Measurements from ENCODE around the gene ACOXL. TPM values are rescaled to one million over a fixed set of nuclear protein-coding genes. Genes with fewer than 3 reads are reported as not detected.

Gene ACOXL
- total RNA-seq, 3 donors from 2014 or later (not counting 1 experiment from before 2014, with no cell fraction given): not detected

- Mint-ChIP-seq H3K27ac (peak overlapping the region in 1 of 2 donors; percentile 56), H3K27me3 (ENCODE audit: low read depth in 2 of 2) (peaks cover 49 to 61% of the 10 kb centered on the region in 2 donors)
- DNase-seq: peak in 1 of 2 donors; percentile 54
Measured at GRCh38 chr2:111117598-111118480, 385.5 kb downstream of the ACOXL start.

DNA sequence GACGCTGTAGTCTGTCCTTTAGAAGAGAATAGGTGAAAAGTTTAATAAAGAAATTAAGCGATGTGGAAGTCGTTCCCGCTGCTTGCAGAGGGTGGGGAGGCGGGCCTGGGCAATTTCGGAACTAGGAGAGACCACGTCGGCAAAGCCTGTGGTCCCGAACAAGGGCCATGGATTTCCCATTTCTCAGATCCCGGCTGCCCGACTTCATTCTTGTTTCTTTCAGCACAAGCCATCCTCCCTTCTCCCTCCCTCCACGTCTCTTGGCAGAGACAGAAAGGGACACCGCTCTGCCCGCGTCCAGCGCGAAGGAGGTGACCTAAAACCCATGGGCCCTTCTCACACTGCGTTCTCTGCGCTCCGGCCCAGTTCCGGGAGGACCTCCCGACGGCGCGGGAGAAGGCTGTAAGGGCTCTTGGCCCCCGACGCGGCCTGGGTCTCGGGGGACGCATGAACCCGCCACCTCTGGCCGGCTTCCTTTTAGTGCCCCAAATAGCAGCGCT, 386.2 kb downstream of the ACOXL start:
- intact Hi-C loops (cut with micrococcal nuclease): loop anchor here (5.0 to 10.0 kb wide), 3 partner anchors 124 to 584 kb away; no protein-coding TSS in a partner anchor
- ATAC-seq: no peak
- Histone ChIP-seq H3K4me1 (ENCODE audit: control insufficient read depth, insufficient read depth, low read length) (peaks cover 58% of the 10 kb centered on the region), H3K4me3 (ENCODE audit: low read length) (peak overlapping the region; percentile 22), H3K36me3 (ENCODE audit: control insufficient read depth, insufficient read depth, low read length) (no peaks in the 10 kb centered on the region), H3K9me3 (ENCODE audit: control insufficient read depth, insufficient read depth, low read length) (no peaks in the 10 kb centered on the region), H3K27me3 (ENCODE audit: control insufficient read depth, insufficient read depth, low read length) (peaks cover 35% of the 10 kb centered on the region), H3K27ac (ENCODE audit: low read length) (no peak overlapping the region)
- WGBS (ENCODE audit: insufficient coverage): 2% methylated on average over 33 of the region's 33 CpGs
- Mint-ChIP-seq H3K27me3 (ENCODE audit: low read depth in 2 of 2) (peaks cover 43 to 54% of the 10 kb centered on the region in 2 donors), H3K36me3 (no peaks in the 10 kb centered on the region), H3K4me3 (peak overlapping the region; percentile 95), H3K9me3 (no peaks in the 10 kb centered on the region), H3K27ac (peak overlapping the region; percentile 31 to 56), H3K4me1 (peaks cover 47 to 56% of the 10 kb centered on the region in 2 donors)
- DNase-seq: peak in 1 of 2 donors; percentile 19
- TF ChIP-seq, protein P1, sequence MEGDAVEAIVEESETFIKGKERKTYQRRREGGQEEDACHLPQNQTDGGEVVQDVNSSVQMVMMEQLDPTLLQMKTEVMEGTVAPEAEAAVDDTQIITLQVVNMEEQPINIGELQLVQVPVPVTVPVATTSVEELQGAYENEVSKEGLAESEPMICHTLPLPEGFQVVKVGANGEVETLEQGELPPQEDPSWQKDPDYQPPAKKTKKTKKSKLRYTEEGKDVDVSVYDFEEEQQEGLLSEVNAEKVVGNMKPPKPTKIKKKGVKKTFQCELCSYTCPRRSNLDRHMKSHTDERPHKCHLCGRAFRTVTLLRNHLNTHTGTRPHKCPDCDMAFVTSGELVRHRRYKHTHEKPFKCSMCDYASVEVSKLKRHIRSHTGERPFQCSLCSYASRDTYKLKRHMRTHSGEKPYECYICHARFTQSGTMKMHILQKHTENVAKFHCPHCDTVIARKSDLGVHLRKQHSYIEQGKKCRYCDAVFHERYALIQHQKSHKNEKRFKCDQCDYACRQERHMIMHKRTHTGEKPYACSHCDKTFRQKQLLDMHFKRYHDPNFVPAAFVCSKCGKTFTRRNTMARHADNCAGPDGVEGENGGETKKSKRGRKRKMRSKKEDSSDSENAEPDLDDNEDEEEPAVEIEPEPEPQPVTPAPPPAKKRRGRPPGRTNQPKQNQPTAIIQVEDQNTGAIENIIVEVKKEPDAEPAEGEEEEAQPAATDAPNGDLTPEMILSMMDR (IDR thresholded peaks at IDR 0.05): no peak

More at GRCh38 chr2:111117598-111118480, 385.5 kb downstream of the ACOXL start:
- H3K27ac ChIP-seq (ENCODE audit: low read length): no peak overlapping the region
- H3K4me1 Mint-ChIP-seq: peaks cover 42 to 51% of the 10 kb centered on the region in 2 donors
- no peaks in the 10 kb centered on the region for H3K9me3 ChIP-seq (ENCODE audit: control insufficient read depth, insufficient read depth, low read length)
- ATAC-seq: no peak
- no peaks in the 10 kb centered on the region for H3K36me3 ChIP-seq (ENCODE audit: control insufficient read depth, insufficient read depth, low read length)
- H3K9me3 Mint-ChIP-seq: no peaks in the 10 kb centered on the region
- H3K4me3 Mint-ChIP-seq: peak overlapping the region; percentile 95
- peak overlapping the region; percentile 31 for H3K4me3 ChIP-seq (ENCODE audit: low read length)
- under 1% methylated on average over 61 of the region's 64 CpGs for WGBS (ENCODE audit: insufficient coverage)
- H3K27me3 ChIP-seq (ENCODE audit: control insufficient read depth, insufficient read depth, low read length): peaks cover 35% of the 10 kb centered on the region
- H3K36me3 Mint-ChIP-seq: no peaks in the 10 kb centered on the region
- TF ChIP-seq, protein P1 (IDR thresholded peaks at IDR 0.05): no peak
- intact Hi-C loops (cut with micrococcal nuclease): loop anchor here (5.0 to 10.0 kb wide), 3 partner anchors 123 to 584 kb away; no protein-coding TSS in a partner anchor
- peaks cover 51% of the 10 kb centered on the region for H3K4me1 ChIP-seq (ENCODE audit: control insufficient read depth, insufficient read depth, low read length)

DNA sequence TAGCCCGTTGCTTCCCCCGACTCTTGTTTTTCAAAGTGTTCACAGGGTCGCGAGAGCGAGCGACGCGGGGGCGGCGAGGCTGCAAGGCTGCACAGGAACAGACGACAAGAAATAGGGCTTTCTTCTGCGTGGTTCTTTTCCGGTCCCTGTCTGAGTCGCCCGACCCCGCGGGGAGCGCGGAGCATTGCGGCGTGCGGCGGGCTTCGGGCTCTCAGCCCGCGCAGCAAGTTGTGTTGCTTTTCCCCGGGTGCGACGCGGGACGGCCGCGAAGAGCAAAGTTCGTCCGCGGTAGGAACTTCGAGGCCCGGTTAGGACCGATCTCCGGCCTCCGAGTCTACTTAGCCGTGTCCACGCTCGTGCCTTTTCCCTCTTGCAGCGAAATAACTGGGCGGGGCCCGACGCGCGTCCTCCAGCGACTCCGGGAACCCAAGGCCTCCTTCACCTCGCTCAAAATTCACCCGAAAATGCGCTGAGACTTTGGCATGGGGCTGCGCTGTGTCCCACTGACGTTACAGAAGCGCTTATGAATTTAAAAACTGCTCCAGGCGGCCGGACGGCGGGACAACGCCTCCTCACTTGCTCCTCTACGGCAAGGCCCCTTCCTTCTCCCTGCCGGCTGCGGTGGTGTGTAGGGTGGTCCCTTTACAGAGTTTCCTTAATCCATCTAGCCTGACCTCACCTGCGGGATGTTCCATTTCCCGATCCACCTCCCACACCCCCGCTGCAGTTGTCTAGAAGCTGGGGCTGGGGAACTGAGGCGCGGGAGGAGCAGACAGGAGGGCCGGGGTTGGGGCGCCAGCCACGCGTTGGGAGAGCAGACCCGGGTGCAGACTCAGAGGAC, 386.8 kb downstream of the ACOXL start:
- peak overlapping the region; percentile 95 for H3K4me3 Mint-ChIP-seq
- no peak overlapping the region for H3K27ac ChIP-seq (ENCODE audit: low read length)
- TF ChIP-seq, protein P1 (IDR thresholded peaks at IDR 0.05): no peak
- H3K9me3 Mint-ChIP-seq: no peaks in the 10 kb centered on the region
- no peaks in the 10 kb centered on the region for H3K9me3 ChIP-seq (ENCODE audit: control insufficient read depth, insufficient read depth, low read length)
- H3K27me3 ChIP-seq (ENCODE audit: control insufficient read depth, insufficient read depth, low read length): peaks cover 35% of the 10 kb centered on the region
- peaks cover 40 to 47% of the 10 kb centered on the region in 2 donors for H3K27me3 Mint-ChIP-seq (ENCODE audit: low read depth in 2 of 2)
- ATAC-seq (no peak), DNase-seq (peak; percentile 32 to 63)
- peaks cover 63% of the 10 kb centered on the region for H3K4me1 ChIP-seq (ENCODE audit: control insufficient read depth, insufficient read depth, low read length)
- peak overlapping the region; percentile 22 for H3K4me3 ChIP-seq (ENCODE audit: low read length)
- H3K36me3 Mint-ChIP-seq: no peaks in the 10 kb centered on the region
- intact Hi-C loops (cut with micrococcal nuclease): loop anchor here (5.0 to 10.0 kb wide), 3 partner anchors 124 to 583 kb away; no protein-coding TSS in a partner anchor
- H3K4me1 Mint-ChIP-seq: peaks cover 47 to 56% of the 10 kb centered on the region in 2 donors
- H3K27ac Mint-ChIP-seq: peak overlapping the region; percentile 31 to 56
- 1% methylated on average over 76 of the region's 76 CpGs for WGBS (ENCODE audit: insufficient coverage)
- H3K36me3 ChIP-seq (ENCODE audit: control insufficient read depth, insufficient read depth, low read length): peaks cover 3% of the 10 kb centered on the region

Data from natural killer cell (primary cell).